ENCODE results near the gene RHOC.
A peak's percentile ranks its signal among the peaks of the same experiment; 100 is the strongest.

Gene RHOC

DNA sequence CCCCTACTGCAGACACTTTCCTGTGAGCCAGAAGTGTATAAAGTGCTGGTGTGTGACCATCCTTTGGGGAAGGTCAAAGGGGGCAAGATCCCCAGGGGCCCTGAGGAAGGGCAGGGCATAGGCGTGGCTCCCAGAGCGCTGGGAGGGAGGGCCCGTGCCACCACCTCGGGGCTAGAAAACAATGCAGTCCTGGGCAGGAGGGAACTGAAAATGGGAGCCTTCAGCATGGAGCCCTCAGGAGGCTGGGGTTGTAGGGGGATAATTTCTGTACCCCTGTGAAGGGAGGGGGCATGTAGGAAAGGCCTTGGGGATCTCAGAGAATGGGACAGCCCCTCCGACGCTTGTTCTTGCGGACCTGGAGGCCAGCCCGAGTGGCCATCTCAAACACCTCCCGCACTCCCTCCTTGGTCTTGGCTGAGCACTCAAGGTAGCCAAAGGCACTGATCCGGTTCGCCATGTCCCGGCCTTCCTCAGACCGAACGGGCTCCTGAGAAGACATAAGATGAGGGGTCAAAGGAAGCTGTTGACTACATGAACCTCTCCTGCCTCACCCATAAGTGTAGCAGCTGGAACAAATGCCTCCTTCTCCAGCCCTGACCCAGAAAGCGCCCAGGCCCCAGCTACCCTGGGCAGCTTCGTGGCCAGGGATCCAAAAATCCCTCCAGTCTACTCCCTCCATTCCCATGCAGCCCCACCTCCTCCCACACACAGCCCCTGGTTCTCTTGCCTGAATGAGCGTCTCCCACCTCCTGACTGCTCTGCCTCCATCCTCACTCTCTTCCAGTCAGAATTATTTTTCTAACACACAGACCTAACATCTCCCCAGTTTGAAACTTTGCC is 5.5 kb downstream of the RHOC start:
- no peak for DNase-seq (ENCODE audit: low spot score)

DNA sequence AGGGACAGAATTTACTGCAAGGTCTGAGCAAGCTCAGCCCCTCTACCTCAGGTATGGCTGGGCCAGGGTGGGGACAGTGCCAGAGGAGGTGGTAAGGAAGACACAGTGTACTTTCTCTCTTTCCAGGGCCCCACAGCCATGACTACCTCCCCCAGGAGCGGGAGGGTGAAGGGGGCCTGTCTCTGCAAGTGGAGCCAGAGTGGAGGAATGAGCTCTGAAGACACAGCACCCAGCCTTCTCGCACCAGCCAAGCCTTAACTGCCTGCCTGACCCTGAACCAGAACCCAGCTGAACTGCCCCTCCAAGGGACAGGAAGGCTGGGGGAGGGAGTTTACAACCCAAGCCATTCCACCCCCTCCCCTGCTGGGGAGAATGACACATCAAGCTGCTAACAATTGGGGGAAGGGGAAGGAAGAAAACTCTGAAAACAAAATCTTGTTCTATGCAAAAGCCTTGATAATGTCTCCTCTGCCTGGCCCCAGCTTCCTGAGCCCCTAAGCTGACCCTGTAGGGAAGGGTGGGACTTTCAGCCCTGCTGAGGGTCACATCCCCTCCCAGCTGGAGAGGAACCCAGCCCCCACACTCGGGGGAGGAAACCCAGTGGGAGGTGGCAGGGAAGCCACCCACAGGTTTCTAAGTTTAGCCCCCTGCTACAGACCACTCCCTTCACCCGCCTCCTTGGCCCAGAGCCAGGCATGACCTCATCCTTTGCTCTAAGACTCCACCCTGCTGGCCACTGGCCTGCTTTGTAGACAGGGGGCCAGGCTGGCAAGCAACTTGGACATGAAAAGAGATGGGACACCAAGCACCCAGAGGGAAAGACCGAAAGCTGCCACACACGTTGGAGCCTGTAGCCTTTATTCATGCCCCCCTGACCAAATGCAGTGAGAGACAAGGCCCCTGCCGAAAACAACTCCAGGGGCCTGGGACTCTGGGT is 6.4 kb downstream of the RHOC start:
- peak; percentile 93 for DNase-seq (ENCODE audit: low spot score)

DNA sequence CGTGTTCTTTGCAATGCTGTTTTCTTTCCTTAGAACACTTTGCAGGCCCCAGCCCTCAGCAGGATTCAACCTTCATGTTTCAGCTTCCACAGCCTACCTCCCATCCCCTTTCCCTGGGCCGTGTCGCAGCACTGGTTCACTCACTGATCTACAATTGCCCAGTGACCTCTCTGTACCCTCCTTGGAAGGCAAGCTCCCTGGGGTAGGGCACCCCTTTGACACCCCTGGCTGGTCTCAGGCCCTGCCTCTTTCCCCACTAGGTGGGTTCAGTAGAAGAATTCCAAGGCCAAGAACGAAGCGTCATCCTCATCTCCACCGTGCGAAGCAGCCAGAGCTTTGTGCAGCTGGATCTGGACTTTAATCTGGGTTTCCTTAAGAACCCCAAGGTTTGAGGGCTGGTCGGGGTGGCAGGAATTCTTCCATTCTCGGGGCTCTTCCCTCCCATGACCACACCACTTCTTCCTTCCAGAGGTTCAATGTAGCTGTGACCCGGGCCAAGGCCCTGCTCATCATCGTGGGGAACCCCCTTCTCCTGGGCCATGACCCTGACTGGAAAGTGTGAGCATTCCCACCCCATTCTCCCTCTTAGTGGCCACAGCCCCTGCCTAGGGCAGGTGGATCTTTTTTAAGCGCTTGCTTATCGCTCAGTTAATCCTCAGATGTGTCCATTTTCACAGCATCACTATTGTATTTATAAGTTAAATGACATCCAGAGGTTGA is 7.3 kb downstream of the RHOC start:
- DNase-seq (ENCODE audit: low spot score), result no peak

DNA sequence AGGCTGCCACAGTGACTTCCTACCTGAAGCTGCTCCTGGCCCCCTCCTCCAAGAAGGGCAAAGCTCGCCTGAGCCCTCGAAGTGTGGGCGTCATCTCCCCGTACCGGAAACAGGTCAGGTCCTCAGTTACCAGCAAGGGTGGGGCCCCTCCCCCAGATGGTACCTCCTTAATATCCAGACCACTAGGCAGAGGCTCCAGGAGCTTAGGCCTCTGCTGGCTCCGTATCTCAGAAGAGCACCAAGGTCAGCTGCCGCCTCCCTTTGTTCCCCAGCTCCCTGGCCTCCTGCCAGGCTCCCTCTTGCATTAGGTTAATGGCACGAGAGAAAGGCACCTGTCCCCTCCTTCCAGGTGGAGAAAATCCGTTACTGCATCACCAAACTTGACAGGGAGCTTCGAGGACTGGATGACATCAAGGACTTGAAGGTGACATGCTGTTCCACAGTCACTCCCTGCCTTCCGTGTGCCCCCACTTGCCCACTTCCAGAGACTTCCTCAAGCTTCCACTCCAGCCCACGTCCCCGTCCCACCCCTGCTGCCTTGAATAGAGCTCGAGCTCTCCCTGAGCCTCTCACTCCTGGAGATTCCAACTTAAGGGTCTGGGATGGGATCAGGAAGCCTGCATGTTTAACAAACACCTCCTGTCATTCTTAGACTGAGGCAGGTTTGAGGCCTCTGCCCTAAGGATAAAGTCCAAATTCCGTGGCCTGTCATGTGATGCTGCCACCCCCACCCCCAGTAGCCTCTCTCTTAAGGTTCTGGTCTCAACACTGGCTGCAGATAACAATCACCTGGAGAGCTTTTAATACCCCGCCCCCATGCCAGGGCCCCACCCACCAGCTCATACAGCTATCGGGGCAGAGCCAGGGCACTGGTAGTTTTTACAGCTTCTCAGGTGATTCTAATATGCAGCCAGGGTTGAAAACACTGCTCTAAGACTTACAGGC is 8.3 kb downstream of the RHOC start:
- DNase-seq (ENCODE audit: low spot score), result no peak

DNA sequence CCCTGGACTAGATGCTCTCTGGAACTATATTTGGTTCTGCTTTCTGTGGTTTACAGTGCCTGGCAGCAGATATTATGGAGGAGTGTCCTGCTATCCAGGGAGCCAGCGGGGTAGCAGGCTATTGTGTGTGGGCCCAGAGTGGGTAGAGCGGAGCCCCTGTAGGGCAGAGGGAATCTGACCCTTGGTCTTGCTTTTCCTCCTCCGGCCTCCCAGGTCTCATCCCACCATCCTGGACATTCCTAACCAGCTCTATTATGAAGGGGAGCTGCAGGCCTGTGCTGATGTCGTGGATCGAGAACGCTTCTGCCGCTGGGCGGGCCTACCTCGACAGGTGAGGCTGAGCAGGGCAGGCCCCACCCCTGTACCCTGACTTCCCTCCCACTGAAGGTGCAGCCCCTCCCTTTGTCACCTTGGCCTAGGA is 9.1 kb downstream of the RHOC start:
- DNase-seq (ENCODE audit: low spot score), result no peak

DNA sequence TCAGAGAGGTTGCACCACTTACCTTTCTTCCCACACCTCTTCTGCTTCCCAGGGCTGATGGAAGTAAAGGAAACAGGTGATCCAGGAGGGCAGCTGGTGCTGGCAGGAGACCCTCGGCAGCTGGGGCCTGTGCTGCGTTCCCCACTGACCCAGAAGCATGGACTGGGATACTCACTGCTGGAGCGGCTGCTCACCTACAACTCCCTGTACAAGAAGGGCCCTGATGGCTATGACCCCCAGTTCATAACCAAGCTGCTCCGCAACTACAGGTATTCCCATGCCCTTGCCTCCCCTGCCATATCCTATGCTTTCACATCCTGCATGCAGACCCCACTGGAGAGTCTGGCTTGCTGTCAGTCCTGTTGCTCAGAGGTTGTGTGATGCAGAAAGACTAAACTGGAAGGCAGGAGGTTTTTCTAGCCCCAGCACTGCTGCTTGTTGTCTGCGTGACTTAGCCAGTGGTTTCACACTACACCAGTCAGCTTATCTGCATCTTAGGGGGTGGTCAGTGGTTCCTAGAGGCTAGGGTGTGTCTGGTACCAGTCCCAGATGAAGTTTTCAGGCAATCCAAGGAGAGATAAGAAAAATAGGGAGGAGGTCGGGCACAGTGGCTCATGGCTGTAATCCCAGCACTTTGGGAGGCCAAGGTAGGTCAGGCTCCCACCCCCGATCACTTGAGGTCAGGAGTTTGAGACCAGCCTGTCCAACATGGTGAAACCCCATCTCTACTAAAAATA is 10.2 kb downstream of the RHOC start:
- no peak for DNase-seq (ENCODE audit: low spot score)

DNA sequence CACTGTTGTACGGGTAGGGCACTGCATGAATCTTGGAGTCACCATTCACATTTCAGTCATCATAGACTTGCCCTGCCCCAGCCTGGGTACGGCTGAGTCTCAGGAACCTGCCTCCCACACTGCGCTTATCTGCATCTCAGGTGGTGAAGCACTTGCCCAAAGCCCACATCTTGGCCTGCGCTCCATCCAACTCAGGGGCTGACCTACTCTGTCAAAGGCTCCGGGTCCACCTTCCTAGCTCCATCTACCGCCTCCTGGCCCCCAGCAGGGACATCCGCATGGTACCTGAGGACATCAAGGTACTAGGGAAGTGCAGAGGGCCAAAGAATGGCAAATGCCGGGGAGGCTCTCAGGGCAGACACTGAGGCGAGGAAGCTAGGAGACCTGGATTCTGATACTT is 11.7 kb downstream of the RHOC start:
- no peak for DNase-seq (ENCODE audit: low spot score)

DNA sequence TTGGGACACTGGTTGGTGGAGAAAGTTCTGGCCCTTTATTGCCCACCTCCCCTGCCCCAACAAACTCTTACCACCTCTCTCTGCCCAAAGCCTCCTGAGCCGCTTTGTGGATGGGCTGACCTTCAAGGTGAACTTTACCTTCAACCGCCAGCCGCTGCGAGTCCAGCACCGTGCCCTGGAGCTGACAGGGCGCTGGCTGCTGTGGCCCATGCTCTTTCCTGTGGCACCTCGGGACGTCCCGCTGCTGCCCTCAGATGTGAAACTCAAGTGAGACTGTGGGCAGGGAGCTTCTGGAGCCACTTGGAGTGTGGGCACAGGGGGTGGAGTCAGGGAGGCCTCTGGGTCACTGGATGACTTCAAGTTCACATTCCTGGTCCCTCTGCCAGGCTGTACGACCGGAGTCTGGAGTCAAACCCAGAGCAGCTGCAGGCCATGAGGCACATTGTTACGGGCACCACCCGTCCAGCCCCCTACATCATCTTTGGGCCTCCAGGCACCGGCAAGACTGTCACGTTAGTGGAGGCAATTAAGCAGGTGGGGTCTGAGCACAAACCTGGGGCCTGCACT is 12.5 kb downstream of the RHOC start:
- DNase-seq (ENCODE audit: low spot score), result no peak

DNA sequence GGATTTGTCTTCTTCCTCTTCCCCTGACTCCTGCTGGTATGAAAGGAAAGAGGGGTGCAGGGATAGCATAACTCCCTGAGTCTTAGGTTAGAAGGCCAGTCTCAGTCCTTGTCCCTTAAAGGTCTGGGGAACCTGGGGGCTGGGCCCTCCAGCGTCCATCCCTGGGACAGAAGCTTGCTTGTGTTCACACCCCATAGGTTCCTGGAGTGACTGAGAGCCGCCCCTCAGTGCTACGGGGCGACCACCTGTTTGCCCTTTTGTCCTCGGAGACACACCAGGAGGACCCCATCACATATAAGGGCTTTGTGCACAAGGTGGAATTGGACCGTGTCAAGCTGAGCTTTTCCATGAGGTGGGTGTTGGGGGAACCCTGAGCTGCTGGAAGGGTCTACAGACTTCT is 13.1 kb downstream of the RHOC start:
- DNase-seq (ENCODE audit: low spot score), result no peak

DNA sequence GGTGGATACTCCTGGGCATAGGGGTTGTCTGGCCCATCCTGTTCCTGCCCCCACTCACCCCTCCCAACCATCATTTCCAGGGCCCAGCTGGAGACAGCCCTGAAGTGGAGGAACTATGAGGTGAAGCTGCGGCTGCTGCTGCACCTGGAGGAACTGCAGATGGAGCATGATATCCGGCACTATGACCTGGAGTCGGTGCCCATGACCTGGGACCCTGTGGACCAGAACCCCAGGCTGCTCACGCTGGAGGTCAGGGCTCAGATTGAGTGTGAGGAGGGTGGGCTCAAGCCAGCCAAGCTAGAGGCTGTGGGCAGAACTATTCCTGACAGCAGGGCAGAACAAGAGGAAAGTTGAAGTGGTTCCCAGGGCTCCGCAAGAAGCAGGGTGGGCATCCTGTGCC is 14.2 kb downstream of the RHOC start:
- DNase-seq (ENCODE audit: low spot score), result no peak

DNA sequence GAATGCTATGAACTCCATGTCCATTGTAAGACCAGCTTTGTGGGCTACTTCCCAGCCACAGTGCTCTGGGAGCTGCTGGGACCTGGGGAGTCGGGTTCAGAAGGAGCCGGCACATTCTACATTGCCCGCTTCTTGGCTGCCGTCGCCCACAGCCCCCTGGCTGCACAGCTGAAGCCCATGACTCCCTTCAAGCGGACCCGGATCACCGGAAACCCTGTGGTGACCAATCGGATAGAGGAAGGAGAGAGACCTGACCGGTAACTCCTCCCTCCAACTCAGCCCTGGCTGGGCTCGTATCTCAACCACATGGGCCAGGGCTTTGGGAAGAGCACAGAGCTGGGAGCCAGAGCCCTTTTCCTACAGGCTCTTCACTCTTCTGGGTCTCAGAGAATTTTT is 17.1 kb downstream of the RHOC start:
- DNase-seq (ENCODE audit: low spot score), result no peak

DNA sequence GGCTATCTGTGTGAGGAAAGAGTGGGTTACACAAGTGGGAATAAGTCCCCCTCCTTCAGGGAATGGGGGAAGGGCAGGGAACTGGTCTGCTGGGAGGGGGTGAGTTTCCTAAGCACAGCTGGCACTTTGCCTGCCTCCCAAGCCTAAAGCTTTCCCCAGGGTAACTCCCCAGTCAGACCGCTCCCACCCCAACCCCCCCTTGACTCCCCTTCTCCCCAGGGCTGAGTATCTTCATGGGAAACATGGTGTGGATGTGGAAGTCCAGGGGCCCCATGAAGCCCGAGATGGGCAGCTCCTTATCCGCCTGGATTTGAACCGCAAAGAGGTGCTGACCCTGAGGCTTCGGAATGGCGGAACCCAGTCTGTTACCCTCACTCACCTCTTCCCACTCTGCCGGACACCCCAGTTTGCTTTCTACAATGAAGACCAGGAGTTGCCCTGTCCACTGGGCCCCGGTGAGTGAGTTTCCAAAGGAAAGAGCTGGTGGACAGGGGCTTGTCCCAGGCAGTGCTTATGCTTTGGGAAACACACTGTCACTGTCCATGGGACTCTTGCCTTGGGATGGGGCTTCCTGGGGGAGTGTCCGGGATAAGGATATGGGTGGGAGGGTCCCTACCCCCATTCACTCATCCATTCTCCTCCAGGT is 17.6 kb downstream of the RHOC start:
- DNase-seq (ENCODE audit: low spot score), result no peak

DNA sequence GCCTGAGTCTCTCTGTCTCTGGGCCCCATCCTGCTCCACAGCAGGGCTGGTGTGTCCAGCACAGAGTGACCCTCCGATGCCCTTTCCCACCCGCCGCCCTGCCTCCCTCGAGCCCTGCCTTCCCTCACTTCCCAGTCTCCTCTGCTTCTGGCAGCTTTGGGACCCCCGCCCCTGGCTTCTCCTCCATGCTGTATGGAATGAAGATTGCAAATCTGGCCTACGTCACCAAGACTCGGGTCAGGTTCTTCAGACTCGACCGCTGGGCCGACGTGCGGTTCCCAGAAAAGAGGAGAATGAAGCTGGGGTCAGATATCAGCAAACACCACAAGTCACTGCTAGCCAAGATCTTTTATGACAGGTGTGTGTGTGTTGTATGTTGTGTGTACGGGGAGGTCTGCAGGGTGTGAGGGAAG is 18.1 kb downstream of the RHOC start:
- no peak for DNase-seq (ENCODE audit: low spot score)

DNA sequence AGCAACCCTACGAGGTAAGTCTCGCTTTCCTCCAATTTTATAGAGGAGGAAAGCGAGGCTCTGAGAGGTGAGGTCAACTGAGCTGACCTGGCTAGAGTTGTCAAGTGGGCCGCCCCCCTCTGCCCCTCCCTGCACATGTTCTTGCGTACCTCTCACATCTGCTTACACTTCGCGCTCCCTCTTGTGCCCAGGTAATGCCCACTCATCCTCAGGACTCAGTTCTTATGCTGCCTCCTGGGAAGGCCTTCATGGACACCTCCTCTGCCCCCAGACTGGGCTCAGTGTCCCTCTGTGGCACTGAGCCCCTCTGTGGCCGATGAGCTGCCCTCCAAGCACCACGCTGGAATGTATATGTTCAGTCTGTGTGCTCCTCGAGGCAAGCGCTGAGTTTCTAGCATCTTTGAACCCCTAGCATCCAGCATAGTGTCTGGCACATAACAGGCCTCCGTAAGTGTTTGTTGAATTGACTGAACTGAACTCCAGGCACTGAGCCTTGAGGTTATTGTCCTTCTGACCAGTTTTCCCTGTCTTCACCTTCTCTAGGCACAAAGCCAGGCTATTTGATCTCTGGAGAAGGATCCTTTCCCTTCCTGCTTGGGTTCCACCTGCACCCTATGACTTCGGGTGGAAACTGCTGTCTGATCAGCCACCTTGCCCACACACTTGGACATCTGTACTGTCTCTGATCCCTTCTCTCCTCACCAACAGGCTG is 19.0 kb downstream of the RHOC start:
- no peak for DNase-seq (ENCODE audit: low spot score)

DNA sequence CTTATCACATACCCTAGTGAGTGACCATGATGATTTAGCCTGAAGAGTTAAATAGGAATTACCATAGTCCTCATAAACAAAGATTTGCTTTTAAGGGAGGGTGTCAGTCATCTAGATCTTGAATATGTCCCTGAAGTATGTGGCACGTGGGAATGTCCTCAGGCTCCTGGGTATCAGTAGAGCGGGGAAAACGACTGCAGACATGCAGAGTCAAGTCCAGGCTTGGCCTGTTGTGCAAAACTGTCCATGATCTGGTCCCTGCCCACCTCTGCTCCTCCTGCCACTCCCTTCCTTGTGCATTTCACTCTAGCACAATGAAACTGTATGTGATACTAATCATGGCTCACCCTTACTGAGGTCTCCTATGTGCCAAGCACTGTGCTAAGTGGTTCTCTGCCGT is 19.6 kb downstream of the RHOC start:
- DNase-seq (ENCODE audit: low spot score), result no peak

DNA sequence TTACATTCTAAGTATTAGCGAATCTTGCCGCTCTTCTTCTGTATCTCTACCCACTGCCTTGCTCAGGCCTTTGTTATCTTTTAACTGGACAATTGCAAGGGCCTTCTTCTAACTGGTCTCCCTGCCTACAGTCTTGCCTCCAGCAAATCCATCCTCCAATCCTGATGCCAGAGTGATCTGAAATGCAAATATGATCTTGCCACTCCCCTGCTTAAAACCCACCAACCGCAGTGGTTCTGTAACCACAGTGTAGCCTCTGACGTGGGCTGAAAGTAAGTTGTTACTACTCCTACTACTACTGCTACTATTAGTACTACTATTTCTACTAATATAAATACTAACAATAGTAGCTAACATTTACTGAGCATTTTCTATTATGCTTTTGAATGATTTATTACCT is 20.1 kb downstream of the RHOC start:
- no peak for DNase-seq (ENCODE audit: low spot score)

DNA sequence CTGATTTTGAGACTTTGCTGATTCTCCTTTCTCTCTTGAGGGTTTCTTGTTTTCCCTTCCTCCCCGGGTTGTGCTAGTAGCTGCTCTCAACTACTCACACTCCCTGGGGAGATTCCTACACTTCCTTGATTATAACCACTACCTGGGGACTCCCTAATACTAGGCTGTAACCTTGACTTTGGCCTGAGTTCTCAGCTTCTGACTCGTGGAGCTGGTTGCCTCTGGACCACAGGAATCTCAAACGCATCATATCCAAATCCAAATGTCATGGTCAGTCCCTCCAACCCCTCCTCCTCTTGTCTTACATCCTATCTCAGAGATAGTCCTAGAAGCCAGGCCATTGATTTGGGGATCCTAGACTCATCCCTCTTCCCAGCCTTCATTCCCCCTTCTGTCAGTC is 20.5 kb downstream of the RHOC start:
- no peak for DNase-seq (ENCODE audit: low spot score)

DNA sequence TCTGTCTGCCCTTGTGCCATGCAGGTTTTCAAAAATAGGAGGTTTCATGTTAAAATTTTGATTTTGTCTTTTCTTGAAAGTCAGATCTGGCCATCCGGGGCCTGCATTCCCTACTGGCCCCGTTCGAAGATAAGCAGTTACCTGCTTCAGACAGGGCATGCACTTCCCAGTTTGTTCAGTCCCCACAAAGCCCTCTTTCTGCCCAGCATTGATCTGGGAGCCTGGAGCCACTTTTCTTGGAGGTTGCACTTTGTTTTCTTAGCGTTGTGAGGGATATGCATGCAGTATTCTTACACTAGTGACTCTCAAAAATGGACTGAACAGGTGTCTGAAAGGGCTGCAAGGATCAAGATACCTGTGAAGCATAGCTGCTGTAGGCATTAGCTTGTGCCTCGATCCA is 21.0 kb downstream of the RHOC start:
- DNase-seq (ENCODE audit: low spot score), result no peak

DNA sequence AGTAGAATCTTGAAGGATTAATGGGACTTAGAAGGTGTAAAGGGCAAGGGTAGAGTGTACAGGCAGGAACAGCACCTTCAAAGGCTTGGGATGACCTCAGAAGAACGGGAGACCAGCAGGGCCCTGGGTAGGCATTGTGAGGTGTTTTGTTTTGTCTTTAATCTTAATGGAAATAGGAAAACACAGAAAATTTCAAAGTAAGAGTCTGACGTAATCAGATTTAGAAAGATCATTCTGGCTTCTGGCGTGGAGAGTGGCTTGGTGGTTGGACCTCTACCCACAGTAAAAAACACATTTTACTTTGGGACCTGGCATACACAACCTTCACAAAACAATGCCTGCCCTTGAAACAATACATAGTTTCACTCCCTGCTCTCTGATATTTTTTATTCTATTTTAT is 28.3 kb downstream of the RHOC start:
- DNase-seq (ENCODE audit: low spot score), result no peak
